ENCODE measurements around the gene CELF2.

CELF2 gene

DNA sequence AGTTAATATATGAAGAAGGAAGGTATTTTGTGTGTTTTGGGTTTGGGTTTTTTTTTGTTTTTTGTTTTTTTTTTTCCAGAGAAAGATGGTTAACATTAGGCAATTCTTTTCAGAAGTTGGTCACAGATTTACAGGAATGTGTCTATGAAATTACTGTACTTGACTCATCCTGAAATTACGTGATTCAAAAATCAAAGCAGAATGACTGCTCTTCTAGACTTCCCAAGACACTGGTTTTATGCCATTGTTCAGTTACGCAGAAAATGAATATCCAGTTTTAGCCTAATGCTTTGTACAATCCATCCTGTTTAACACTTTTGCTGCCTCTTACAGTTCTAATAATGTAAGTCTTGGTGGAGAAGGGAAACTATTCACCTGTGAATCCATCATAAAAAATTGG, 39.7 kb upstream of the CELF2 start:
- DNase-seq (ENCODE audit: low read depth, low spot score) = no peak
- TF ChIP-seq, protein P1, sequence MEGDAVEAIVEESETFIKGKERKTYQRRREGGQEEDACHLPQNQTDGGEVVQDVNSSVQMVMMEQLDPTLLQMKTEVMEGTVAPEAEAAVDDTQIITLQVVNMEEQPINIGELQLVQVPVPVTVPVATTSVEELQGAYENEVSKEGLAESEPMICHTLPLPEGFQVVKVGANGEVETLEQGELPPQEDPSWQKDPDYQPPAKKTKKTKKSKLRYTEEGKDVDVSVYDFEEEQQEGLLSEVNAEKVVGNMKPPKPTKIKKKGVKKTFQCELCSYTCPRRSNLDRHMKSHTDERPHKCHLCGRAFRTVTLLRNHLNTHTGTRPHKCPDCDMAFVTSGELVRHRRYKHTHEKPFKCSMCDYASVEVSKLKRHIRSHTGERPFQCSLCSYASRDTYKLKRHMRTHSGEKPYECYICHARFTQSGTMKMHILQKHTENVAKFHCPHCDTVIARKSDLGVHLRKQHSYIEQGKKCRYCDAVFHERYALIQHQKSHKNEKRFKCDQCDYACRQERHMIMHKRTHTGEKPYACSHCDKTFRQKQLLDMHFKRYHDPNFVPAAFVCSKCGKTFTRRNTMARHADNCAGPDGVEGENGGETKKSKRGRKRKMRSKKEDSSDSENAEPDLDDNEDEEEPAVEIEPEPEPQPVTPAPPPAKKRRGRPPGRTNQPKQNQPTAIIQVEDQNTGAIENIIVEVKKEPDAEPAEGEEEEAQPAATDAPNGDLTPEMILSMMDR (IDR thresholded peaks at IDR 0.05; ENCODE audit: low read depth, low read length) = no peak
- in situ Hi-C loops (cut with HindIII; ENCODE audit: low sequenced_read_pairs) = no loop called here
- H3K4me3 ChIP-seq (ENCODE audit: low read depth, low read length) = no peak overlapping the region

DNA sequence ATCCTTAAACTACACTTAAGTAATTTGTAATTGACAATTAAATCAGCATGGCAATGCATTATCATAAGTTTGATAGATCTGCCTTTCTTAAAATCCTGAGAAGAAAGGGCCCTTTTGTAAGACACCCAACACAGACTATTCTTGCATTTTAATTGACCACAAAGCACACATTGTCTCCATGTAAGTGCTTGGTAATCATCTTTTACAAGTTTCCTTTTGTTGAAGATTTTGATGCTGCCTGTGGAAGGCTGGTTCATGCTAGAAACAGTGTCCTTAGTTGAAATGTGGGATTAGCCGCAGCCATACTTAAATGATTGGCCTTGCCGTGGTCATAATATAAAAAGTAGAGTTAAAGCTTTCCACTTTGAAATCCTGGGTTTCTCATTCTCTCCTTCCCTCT, 32.3 kb upstream of the CELF2 start:
- no peak for DNase-seq (ENCODE audit: low read depth, low spot score)
- in situ Hi-C loops (cut with HindIII; ENCODE audit: low sequenced_read_pairs) = no loop called here
- H3K4me3 ChIP-seq (ENCODE audit: low read depth, low read length) = no peak overlapping the region
- TF ChIP-seq, protein P1 (IDR thresholded peaks at IDR 0.05; ENCODE audit: low read depth, low read length) = no peak

DNA sequence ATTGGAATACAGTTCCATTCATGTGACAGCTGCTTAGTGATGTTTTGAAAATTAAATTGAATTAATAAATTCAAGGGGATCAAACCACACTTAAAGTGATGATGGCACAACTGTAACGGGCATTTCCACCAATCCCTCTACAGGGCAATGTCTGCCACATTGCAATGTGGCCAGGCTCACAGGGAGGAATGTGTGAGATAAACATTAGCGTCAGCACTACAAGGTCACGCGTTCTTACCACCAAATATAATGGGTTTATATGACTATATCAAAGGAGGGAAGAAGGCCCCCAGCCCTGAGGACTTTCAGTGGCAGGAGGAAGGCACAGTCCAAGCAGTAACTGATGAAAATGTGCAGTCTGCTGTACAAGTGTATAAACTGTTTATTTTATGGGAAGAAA, 31.1 kb upstream of the CELF2 start:
- in situ Hi-C loops (cut with HindIII; ENCODE audit: low sequenced_read_pairs) = no loop called here
- DNase-seq (ENCODE audit: low read depth, low spot score) = no peak
- no peak overlapping the region for H3K4me3 ChIP-seq (ENCODE audit: low read depth, low read length)
- TF ChIP-seq, protein P1 (IDR thresholded peaks at IDR 0.05; ENCODE audit: low read depth, low read length) = no peak

DNA sequence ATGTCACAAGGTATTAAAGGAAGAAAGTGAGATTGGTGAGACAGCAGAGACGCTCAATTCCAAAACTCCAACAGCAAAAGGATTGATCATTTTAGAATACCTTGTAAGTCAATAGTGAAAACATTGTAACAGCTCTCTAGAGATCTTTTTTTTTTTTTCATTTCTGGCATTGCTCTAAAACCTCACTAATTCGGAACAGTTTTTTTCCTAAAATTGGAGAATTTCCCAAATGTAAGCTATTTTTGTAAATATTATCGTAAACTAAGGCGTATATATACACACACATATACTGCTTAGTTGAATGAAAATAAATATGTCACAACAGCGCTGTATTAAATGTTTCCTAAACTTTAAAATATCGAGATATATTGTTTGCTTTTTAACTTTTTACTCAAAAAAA, 30.6 kb upstream of the CELF2 start:
- TF ChIP-seq, protein P1 (IDR thresholded peaks at IDR 0.05; ENCODE audit: low read depth, low read length) = no peak
- H3K4me3 ChIP-seq (ENCODE audit: low read depth, low read length) = no peak overlapping the region
- DNase-seq (ENCODE audit: low read depth, low spot score) = no peak
- in situ Hi-C loops (cut with HindIII; ENCODE audit: low sequenced_read_pairs) = no loop called here

DNA sequence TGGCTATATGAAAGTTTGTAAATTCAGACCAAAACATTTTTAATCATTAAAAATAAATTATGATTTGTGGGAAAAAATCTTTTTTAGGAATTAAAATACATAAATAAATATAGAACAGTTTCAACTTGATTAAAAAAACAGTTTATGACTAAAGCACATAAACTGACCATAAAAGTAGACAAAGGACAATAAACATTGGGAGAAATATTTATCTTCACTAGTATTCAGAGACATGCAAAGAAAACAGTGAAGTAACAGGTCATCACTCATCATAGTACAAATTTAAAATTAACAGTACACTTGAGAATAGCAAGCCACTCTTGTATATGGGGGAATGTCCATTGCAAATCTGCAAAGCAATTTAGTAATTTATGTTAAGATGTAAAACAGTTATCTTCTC, 28.0 kb upstream of the CELF2 start:
- no peak overlapping the region for H3K4me3 ChIP-seq (ENCODE audit: low read depth, low read length)
- TF ChIP-seq, protein P1 (IDR thresholded peaks at IDR 0.05; ENCODE audit: low read depth, low read length) = no peak
- in situ Hi-C loops (cut with HindIII; ENCODE audit: low sequenced_read_pairs) = no loop called here
- DNase-seq (ENCODE audit: low read depth, low spot score) = no peak

DNA sequence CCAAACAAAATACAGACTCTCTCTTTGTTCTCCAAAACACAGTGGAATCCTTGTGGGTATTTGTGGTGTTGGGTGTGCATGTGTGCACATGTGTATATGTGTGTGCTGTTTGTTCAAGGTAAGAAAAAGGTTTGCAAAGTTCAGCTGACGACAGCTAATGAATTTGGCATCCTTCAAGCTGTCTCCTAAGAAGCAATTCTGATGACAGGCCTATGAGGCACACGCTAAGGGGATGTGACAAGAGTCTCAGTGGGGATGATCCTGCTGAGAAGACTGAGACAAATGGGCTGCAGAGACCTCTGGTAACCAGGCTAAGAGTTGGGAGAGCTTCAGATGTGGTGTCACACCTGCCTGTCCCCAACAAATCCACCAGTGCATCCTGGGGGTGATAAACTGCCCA, 26.5 kb upstream of the CELF2 start:
- DNase-seq (ENCODE audit: low read depth, low spot score) = no peak
- TF ChIP-seq, protein P1 (IDR thresholded peaks at IDR 0.05; ENCODE audit: low read depth, low read length) = no peak
- in situ Hi-C loops (cut with HindIII; ENCODE audit: low sequenced_read_pairs) = no loop called here
- no peak overlapping the region for H3K4me3 ChIP-seq (ENCODE audit: low read depth, low read length)

DNA sequence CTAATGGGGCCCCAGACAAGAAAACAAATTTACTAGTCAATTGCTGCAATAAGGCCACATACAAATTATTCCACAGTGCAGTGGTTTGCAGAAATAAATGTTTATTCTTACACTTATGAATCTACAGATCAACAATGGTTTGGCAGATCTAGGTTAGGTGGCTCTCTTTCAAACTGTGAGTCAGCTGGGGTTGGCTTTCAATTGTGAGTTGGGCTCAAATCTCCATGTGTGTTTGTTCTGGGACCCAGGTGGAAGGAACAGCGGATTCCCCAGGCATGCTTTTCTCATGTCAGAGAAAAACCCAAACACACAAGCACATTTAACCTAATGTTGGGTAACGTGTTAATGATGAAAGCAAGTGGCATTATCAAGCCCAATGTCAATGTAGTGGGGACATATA, 25.6 kb upstream of the CELF2 start:
- in situ Hi-C loops (cut with HindIII; ENCODE audit: low sequenced_read_pairs) = no loop called here
- no peak for DNase-seq (ENCODE audit: low read depth, low spot score)
- H3K4me3 ChIP-seq (ENCODE audit: low read depth, low read length) = no peak overlapping the region
- TF ChIP-seq, protein P1 (IDR thresholded peaks at IDR 0.05; ENCODE audit: low read depth, low read length) = no peak

All from astrocyte of the spinal cord (primary cell).